ENCODE data around the gene SPTLC1. TPM values are rescaled to one million over a fixed set of nuclear protein-coding genes. Genes with fewer than 3 reads are reported as not detected.

The SPTLC1 gene
- total and polyA plus RNA-seq, 2 donors (not counting 1 experiment from before 2014, with no cell fraction given) = 26.6 to 53.5 TPM

- Histone ChIP-seq H3K36me3 (replicated peaks in 1 of 2; ENCODE audit: control extremely low read depth in 1 of 2, control insufficient read depth in 1 of 2, extremely low read depth in 1 of 2, insufficient read depth in 2 of 2, low read length in 1 of 2) (no peaks in the 10 kb centered on the region), H3K9ac (ENCODE audit: low read length) (no peak overlapping the region), H3K27me3 (replicated peaks in 1 of 4; ENCODE audit: control extremely low read depth in 1 of 4, control insufficient read depth in 3 of 4, insufficient read depth in 4 of 4, low read length in 3 of 4) (peaks cover 0 to 17% (median 2%) of the 10 kb centered on the region in 4 experiments), H4K20me1 (ENCODE audit: control insufficient read depth, insufficient read depth, low read length, poor library complexity, severe bottlenecking) (no peaks in the 10 kb centered on the region), H3K4me3 (ENCODE audit: control extremely low read depth in 1 of 5, extremely low read depth in 1 of 5, insufficient read depth in 1 of 5, low read depth in 2 of 5, low read length in 4 of 5) (no peak overlapping the region), H3K4me1 (ENCODE audit: control insufficient read depth in 2 of 2, insufficient read depth in 2 of 2, low read length in 2 of 2) (peaks cover 8 to 9% of the 10 kb centered on the region in 2 donors), H3K4me2 (replicated peaks; ENCODE audit: low read depth, low read length, poor library complexity, severe bottlenecking) (no peak overlapping the region), H2AFZ (ENCODE audit: insufficient read depth, low read depth, low read length, poor library complexity, severe bottlenecking) (no peak overlapping the region), H3K79me2 (ENCODE audit: control insufficient read depth, insufficient read depth, low read length) (no peaks in the 10 kb centered on the region), H3K9me3 (ENCODE audit: control extremely low read depth in 1 of 3, control insufficient read depth in 2 of 3, insufficient read depth in 1 of 3, low read length in 2 of 3) (peaks cover 0 to 6% (median 6%) of the 10 kb centered on the region in 3 donors), H3K27ac (ENCODE audit: low read length in 2 of 2) (no peak overlapping the region)
- Mint-ChIP-seq H3K4me1 (peaks cover 7% of the 10 kb centered on the region), H3K9me3 (ENCODE audit: insufficient read depth) (peaks cover 4% of the 10 kb centered on the region), H3K27me3 (peaks cover 41% of the 10 kb centered on the region), H3K4me3 (no peak overlapping the region), H3K27ac (no peak overlapping the region)
- ChIA-PET CTCF (interaction anchor here (0.9 kb wide), 1 partner anchor 9 kb away, joined by 3 read pairs; no protein-coding TSS in a partner anchor), POLR2A (no interaction called here)
- TF ChIP-seq CTCF (IDR thresholded peaks at IDR 0.05) (no peak), EZH2 (IDR thresholded peaks at IDR 0.05; ENCODE audit: borderline replicate concordance, insufficient read depth, low read depth, low read length, poor library complexity, severe bottlenecking) (no peak)
- ATAC-seq (ENCODE audit: low read depth) (no peak), DNase-seq (no peak)
- 100% methylated on average over 1 of the region's 1 CpG for WGBS (ENCODE audit: insufficient coverage)
- intact Hi-C loops (cut with micrococcal nuclease) = no loop called here
These were observed 17.3 kb upstream of the SPTLC1 start for GRCh38 chr9:92132501-92132900.

DNA sequence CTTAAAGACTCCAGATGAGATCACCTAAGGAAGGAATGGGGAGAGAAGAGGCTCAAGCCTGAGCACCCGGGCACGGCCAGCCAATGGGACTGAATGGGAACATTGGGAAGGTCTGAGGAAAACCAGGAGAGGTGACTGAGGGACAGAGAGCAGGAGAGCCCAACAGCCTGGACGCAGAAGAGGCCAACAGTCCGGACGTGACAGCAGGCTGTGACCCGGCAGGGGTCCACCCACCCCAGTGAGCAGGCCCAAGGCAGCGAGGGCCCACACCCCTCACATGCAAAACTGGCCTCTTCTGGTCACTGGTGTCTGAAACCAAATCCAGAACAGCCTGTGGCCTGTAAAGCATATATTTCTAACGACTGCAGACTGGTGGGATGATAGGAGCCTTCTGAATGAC is 7.6 kb upstream of the SPTLC1 start:
- Histone ChIP-seq H3K9me3 (ENCODE audit: control extremely low read depth in 1 of 3, control insufficient read depth in 2 of 3, insufficient read depth in 1 of 3, low read length in 2 of 3) (no peaks in the 10 kb centered on the region), H3K4me3 (ENCODE audit: control extremely low read depth in 1 of 5, extremely low read depth in 1 of 5, insufficient read depth in 1 of 5, low read depth in 2 of 5, low read length in 4 of 5) (no peak overlapping the region), H3K36me3 (replicated peaks in 1 of 2; ENCODE audit: control extremely low read depth in 1 of 2, control insufficient read depth in 1 of 2, extremely low read depth in 1 of 2, insufficient read depth in 2 of 2, low read length in 1 of 2) (no peaks in the 10 kb centered on the region), H4K20me1 (ENCODE audit: control insufficient read depth, insufficient read depth, low read length, poor library complexity, severe bottlenecking) (no peaks in the 10 kb centered on the region), H3K27ac (ENCODE audit: low read length in 2 of 2) (no peak overlapping the region), H3K79me2 (ENCODE audit: control insufficient read depth, insufficient read depth, low read length) (no peaks in the 10 kb centered on the region), H3K4me2 (replicated peaks; ENCODE audit: low read depth, low read length, poor library complexity, severe bottlenecking) (no peak overlapping the region), H3K4me1 (ENCODE audit: control insufficient read depth in 2 of 2, insufficient read depth in 2 of 2, low read length in 2 of 2) (no peaks in the 10 kb centered on the region), H3K27me3 (replicated peaks in 1 of 4; ENCODE audit: control extremely low read depth in 1 of 4, control insufficient read depth in 3 of 4, insufficient read depth in 4 of 4, low read length in 3 of 4) (peaks cover 0 to 4% (median 0%) of the 10 kb centered on the region in 4 experiments), H3K9ac (ENCODE audit: low read length) (no peak overlapping the region), H2AFZ (ENCODE audit: insufficient read depth, low read depth, low read length, poor library complexity, severe bottlenecking) (no peak overlapping the region)
- Mint-ChIP-seq H3K27me3 (peaks cover 12% of the 10 kb centered on the region), H3K9me3 (ENCODE audit: insufficient read depth) (no peaks in the 10 kb centered on the region), H3K27ac (no peak overlapping the region), H3K4me3 (no peak overlapping the region), H3K4me1 (no peaks in the 10 kb centered on the region)
- POLR2A ChIA-PET = no interaction called here
- ATAC-seq (ENCODE audit: low read depth) = no peak
- intact Hi-C loops (cut with micrococcal nuclease) = no loop called here
- 69% methylated on average over 8 of the region's 8 CpGs for WGBS (ENCODE audit: insufficient coverage)
- no peak for DNase-seq
- TF ChIP-seq CTCF (IDR thresholded peaks at IDR 0.05) (no peak), EZH2 (IDR thresholded peaks at IDR 0.05; ENCODE audit: borderline replicate concordance, insufficient read depth, low read depth, low read length, poor library complexity, severe bottlenecking) (no peak)
- CTCF ChIA-PET = interaction anchor here (0.9 to 4.9 kb wide), 2 partner anchors 15 to 17 kb away, joined by 3 to 27 read pairs; no protein-coding TSS in a partner anchor
